ENCODE measurements around the gene CHST5. TPM values are rescaled to one million over a fixed set of nuclear protein-coding genes. Genes with fewer than 3 reads are reported as not detected.

Gene CHST5
- total RNA-seq, 1 experiment from 2014 or later: 0.54 TPM

DNA sequence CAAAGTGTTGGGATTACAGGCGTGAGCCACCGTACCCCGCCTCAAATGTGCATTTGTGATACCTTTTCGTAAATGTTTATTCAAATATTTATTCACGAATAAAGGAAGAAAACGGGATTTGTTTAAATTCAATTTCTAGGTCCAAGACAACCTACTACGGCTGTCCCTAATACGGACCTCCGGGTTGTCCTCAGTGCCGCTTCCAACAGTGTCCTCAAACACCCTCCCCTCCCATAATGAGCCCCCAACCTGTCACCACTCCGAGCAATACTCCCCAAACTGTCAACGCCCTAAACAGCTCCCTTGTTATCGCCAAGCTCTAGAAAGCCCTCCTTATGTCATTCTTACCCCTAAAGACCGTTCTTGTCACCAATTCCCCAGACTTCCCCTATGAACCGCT, 29.7 kb upstream of the CHST5 start:
- Histone ChIP-seq H3K4me1 (ENCODE audit: insufficient read depth, low read length, poor library complexity, severe bottlenecking) (peaks cover 6% of the 10 kb centered on the region), H3K27me3 (replicated peaks; ENCODE audit: insufficient read depth, low read depth, low read length, poor library complexity) (no peaks in the 10 kb centered on the region), H3K4me3 (ENCODE audit: low read depth, low read length, poor library complexity, severe bottlenecking) (peak overlapping the region; percentile 100), H3K9me3 (ENCODE audit: low read depth, low read length, poor library complexity, severe bottlenecking) (no peaks in the 10 kb centered on the region), H3K27ac (ENCODE audit: low read depth, low read length, poor library complexity, severe bottlenecking) (peak overlapping the region; percentile 76), H3K36me3 (ENCODE audit: insufficient read depth, low read length, poor library complexity, severe bottlenecking) (peaks cover 30% of the 10 kb centered on the region)
- TF ChIP-seq, protein P1, sequence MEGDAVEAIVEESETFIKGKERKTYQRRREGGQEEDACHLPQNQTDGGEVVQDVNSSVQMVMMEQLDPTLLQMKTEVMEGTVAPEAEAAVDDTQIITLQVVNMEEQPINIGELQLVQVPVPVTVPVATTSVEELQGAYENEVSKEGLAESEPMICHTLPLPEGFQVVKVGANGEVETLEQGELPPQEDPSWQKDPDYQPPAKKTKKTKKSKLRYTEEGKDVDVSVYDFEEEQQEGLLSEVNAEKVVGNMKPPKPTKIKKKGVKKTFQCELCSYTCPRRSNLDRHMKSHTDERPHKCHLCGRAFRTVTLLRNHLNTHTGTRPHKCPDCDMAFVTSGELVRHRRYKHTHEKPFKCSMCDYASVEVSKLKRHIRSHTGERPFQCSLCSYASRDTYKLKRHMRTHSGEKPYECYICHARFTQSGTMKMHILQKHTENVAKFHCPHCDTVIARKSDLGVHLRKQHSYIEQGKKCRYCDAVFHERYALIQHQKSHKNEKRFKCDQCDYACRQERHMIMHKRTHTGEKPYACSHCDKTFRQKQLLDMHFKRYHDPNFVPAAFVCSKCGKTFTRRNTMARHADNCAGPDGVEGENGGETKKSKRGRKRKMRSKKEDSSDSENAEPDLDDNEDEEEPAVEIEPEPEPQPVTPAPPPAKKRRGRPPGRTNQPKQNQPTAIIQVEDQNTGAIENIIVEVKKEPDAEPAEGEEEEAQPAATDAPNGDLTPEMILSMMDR (conservative IDR thresholded peaks at IDR 0.05; ENCODE audit: low read depth, low read length): no peak
- no peak for TF ChIP-seq EZH2 (IDR thresholded peaks at IDR 0.05; ENCODE audit: borderline replicate concordance, low read depth, low read length, poor library complexity, severe bottlenecking)
- BruUV-seq (replicated peaks): no TSS peak
- CTCF ChIA-PET: no interaction called here
- intact Hi-C loops (cut with micrococcal nuclease; ENCODE audit: unreplicated experiment): no loop called here
- POLR2A ChIA-PET (ENCODE audit: low non-redundant PET): no interaction called here
- no peak for DNase-seq (ENCODE audit: low spot score)

GRCh38 chr16:75559564-75560372, 23.9 kb upstream of the CHST5 start:
- intact Hi-C loops (cut with micrococcal nuclease; ENCODE audit: unreplicated experiment): no loop called here
- Histone ChIP-seq H3K9me3 (ENCODE audit: low read depth, low read length, poor library complexity, severe bottlenecking) (no peaks in the 10 kb centered on the region), H3K27ac (ENCODE audit: low read depth, low read length, poor library complexity, severe bottlenecking) (no peak overlapping the region), H3K36me3 (ENCODE audit: insufficient read depth, low read length, poor library complexity, severe bottlenecking) (no peaks in the 10 kb centered on the region), H3K4me1 (ENCODE audit: insufficient read depth, low read length, poor library complexity, severe bottlenecking) (peaks cover 8% of the 10 kb centered on the region), H3K4me3 (ENCODE audit: low read depth, low read length, poor library complexity, severe bottlenecking) (no peak overlapping the region), H3K27me3 (replicated peaks; ENCODE audit: insufficient read depth, low read depth, low read length, poor library complexity) (no peaks in the 10 kb centered on the region)
- TF ChIP-seq, protein P1 (conservative IDR thresholded peaks at IDR 0.05; ENCODE audit: low read depth, low read length): no peak
- TF ChIP-seq EZH2 (IDR thresholded peaks at IDR 0.05; ENCODE audit: borderline replicate concordance, low read depth, low read length, poor library complexity, severe bottlenecking): no peak
- no TSS peak for BruUV-seq (replicated peaks)
- peak; percentile 16 for DNase-seq (ENCODE audit: low spot score)
- CTCF ChIA-PET: no interaction called here
- POLR2A ChIA-PET (ENCODE audit: low non-redundant PET): no interaction called here

- H3K4me3 ChIP-seq (ENCODE audit: low read depth, low read length, poor library complexity, severe bottlenecking): no peak overlapping the region
- no peaks in the 10 kb centered on the region for H3K27me3 ChIP-seq (replicated peaks; ENCODE audit: insufficient read depth, low read depth, low read length, poor library complexity)
- H3K9me3 ChIP-seq (ENCODE audit: low read depth, low read length, poor library complexity, severe bottlenecking): no peaks in the 10 kb centered on the region
- H3K4me1 ChIP-seq (ENCODE audit: insufficient read depth, low read length, poor library complexity, severe bottlenecking): peaks cover 9% of the 10 kb centered on the region
- ChIA-PET POLR2A (ENCODE audit: low non-redundant PET) (interaction anchor here (0.6 kb wide), 1 partner anchor 33 kb away, joined by 5 read pairs; no protein-coding TSS in a partner anchor), CTCF (no interaction called here)
- intact Hi-C loops (cut with micrococcal nuclease; ENCODE audit: unreplicated experiment): no loop called here
- BruUV-seq (replicated peaks): no TSS peak
- H3K27ac ChIP-seq (ENCODE audit: low read depth, low read length, poor library complexity, severe bottlenecking): no peak overlapping the region
- no peak for DNase-seq (ENCODE audit: low spot score)
- no peaks in the 10 kb centered on the region for H3K36me3 ChIP-seq (ENCODE audit: insufficient read depth, low read length, poor library complexity, severe bottlenecking)
- no peak for TF ChIP-seq EZH2 (IDR thresholded peaks at IDR 0.05; ENCODE audit: borderline replicate concordance, low read depth, low read length, poor library complexity, severe bottlenecking)
- TF ChIP-seq, protein P1 (conservative IDR thresholded peaks at IDR 0.05; ENCODE audit: low read depth, low read length): no peak
These were observed 23.0 kb upstream of the CHST5 start for GRCh38 chr16:75558846-75559401.
